K562 (cell line): ENCODE data around the gene IFI27L1. TPM values are rescaled to one million over a fixed set of nuclear protein-coding genes. Genes with fewer than 3 reads are reported as not detected.
A peak's percentile ranks its signal among the peaks of the same experiment; 100 is the strongest.

Source experiments
- ATAC-seq: fragments of 200-7000 bp; cut with Tn5 transposase; 3 replicates; pipeline ENCODE4 v1.9.1; 2020; ENCODE audit warnings: moderate library complexity
- BruUV-seq: library from RNA; stranded (reverse); fragments of 400-500 nt; replicated peaks from 2 replicates; lab custom pipeline; 2021; lab: Mats Ljungman, UMichigan
- CTCF ChIA-PET: fragments of 300-600 bp; formaldehyde crosslinking; extraction: SDS; loops from one replicate; lab custom pipeline; 2021; ENCODE audit warnings: low intra/inter-chr PET ratio; lab: Yijun Ruan, JAX
- POLR2A ChIA-PET: fragments of 300-600, 350-650 bp; sonication (Branson Sonifier 250); formaldehyde crosslinking; extraction: SDS; loops from one replicate; lab custom pipeline; 2021; ENCODE audit warnings: antibody characterized with exemption, inconsistent platforms; lab: Yijun Ruan, JAX
- DNase-seq, 4 experiments: peaks; one replicate each; pipeline versions ENCODE4 v3.0.0 to v3.0.0-alpha.2; 2011 to 2018; ENCODE audit warnings: low spot score in 3 of 4, mixed read lengths in 3 of 4; ENCODE audit errors: extremely low read depth in 1 of 4
- FAIRE-seq: peaks from 2 replicates; lab custom pipeline; 2011; peaks lifted over from hg19 to GRCh38; lab: Jason Lieb, UNC
- H2AFZ ChIP-seq: 2 replicates; pipeline ENCODE4 v1.6.0; 2011; ENCODE audit warnings: low read depth, low read length, control low read depth, inconsistent platforms
- H3K27ac ChIP-seq: fragments of 200-600 bp; 3 replicates; pipeline ENCODE4 v1.8.0; 2011; ENCODE audit warnings: low read depth, mild to moderate bottlenecking, control low read depth, inconsistent platforms, low read length, moderate library complexity, mixed read lengths; ENCODE audit errors: extremely low read depth
- H3K27me3 ChIP-seq, 2 experiments: fragments of 300-600 bp in 1 of 2; 2 replicates in 1 of 2; 3 replicates in 1 of 2; pipeline versions ENCODE4 v1.6.0 to v1.8.0; 2011; ENCODE audit warnings: inconsistent platforms in 2 of 2, low read length in 2 of 2, mild to moderate bottlenecking in 1 of 2, mixed read lengths in 1 of 2, moderate library complexity in 1 of 2; ENCODE audit not compliant: control insufficient read depth in 2 of 2, insufficient read depth in 2 of 2
- H3K36me3 ChIP-seq: fragments of 300-600 bp; 3 replicates; pipeline ENCODE4 v1.8.0; 2011; ENCODE audit warnings: mild to moderate bottlenecking, low read length, inconsistent platforms; ENCODE audit not compliant: control insufficient read depth, insufficient read depth
- H3K4me1 ChIP-seq, 2 experiments: fragments of 200-600 bp in 1 of 2; replicated peaks in 1 of 2; 2 replicates in 1 of 2; 3 replicates in 1 of 2; pipeline versions ENCODE4 v1.5.1 to v1.8.0; 2011; ENCODE audit warnings: inconsistent platforms in 2 of 2, low read length in 2 of 2, mild to moderate bottlenecking in 1 of 2, mixed read lengths in 1 of 2, moderate library complexity in 1 of 2; ENCODE audit not compliant: control insufficient read depth in 2 of 2, insufficient read depth in 2 of 2
- H3K4me2 ChIP-seq: 2 replicates; pipeline ENCODE4 v1.6.1; 2011; ENCODE audit warnings: low read length, control low read depth, inconsistent platforms, mixed read lengths; ENCODE audit not compliant: insufficient read depth
- H3K4me3 ChIP-seq: fragments of 200-600 bp; sonication (generic), shearing (Covaris generic); 2 replicates; pipeline ENCODE4 v1.5.1; 2016; ENCODE audit warnings: control low read depth, inconsistent platforms
- H3K79me2 ChIP-seq: fragments of 200-600 bp; 3 replicates; pipeline ENCODE4 v1.8.0; 2011; ENCODE audit warnings: low read length, inconsistent platforms; ENCODE audit not compliant: control insufficient read depth, insufficient read depth
- H3K9ac ChIP-seq, 2 experiments: 2 replicates each; pipeline versions ENCODE4 v1.6.0 to v1.6.1; 2011; ENCODE audit warnings: low read depth in 2 of 2, low read length in 2 of 2, control low read depth in 1 of 2, inconsistent platforms in 1 of 2, mild to moderate bottlenecking in 1 of 2, mixed read lengths in 1 of 2; ENCODE audit not compliant: insufficient read depth in 1 of 2
- H3K9me1 ChIP-seq: one replicate; pipeline ENCODE4 v1.6.0; 2011; ENCODE audit warnings: inconsistent platforms, mild to moderate bottlenecking, low read length, moderate library complexity; ENCODE audit not compliant: control insufficient read depth, insufficient read depth
- H3K9me3 ChIP-seq: replicated peaks from 2 replicates; pipeline ENCODE4 v1.5.1; 2011; ENCODE audit warnings: low read depth, low read length, inconsistent platforms; ENCODE audit not compliant: control insufficient read depth, insufficient read depth
- H4K20me1 ChIP-seq: replicated peaks from 2 replicates; pipeline ENCODE4 v1.6.1; 2011; ENCODE audit warnings: low read length, inconsistent platforms, mixed read lengths; ENCODE audit not compliant: control insufficient read depth, insufficient read depth
- DDX20 ChIP-seq: fragments of 450-650 bp; IDR thresholded peaks from 2 replicates; pipeline ENCODE4 v1.6.1; 2016; ENCODE audit warnings: missing genetic modification characterization, low read depth, mild to moderate bottlenecking, missing compliant biosample characterization, moderate library complexity
- NONO ChIP-seq, 2 experiments: fragments of 200-400 bp in 1 of 2; fragments of 450-650 bp in 1 of 2; formaldehyde crosslinking in 1 of 2; IDR thresholded peaks; 2 replicates each; pipeline ENCODE4 v1.6.1; 2017; ENCODE audit warnings: low read depth in 2 of 2, mild to moderate bottlenecking in 2 of 2, moderate library complexity in 2 of 2, low read length in 1 of 2
- POLR2H ChIP-seq: IDR thresholded peaks from 2 replicates; pipeline ENCODE4 v1.6.1; 2016; ENCODE audit warnings: missing genetic modification characterization, low read depth, mild to moderate bottlenecking, control low read depth, missing compliant biosample characterization, moderate library complexity
- PYGO2 ChIP-seq: fragments of 450-650 bp; IDR thresholded peaks from 2 replicates; pipeline ENCODE4 v1.6.1; 2016; ENCODE audit warnings: mild to moderate bottlenecking, missing genetic modification characterization, moderate library complexity, missing compliant biosample characterization
- RBFOX2 ChIP-seq: fragments of 200-400 bp; formaldehyde crosslinking; IDR thresholded peaks from 2 replicates; pipeline ENCODE4 v1.6.1; 2017; ENCODE audit warnings: low read depth, mild to moderate bottlenecking, low read length, moderate library complexity
- SMAD2 ChIP-seq: fragments of 150-350 bp; IDR thresholded peaks from 2 replicates; pipeline ENCODE4 v1.6.1; 2014; ENCODE audit warnings: low read depth, mild to moderate bottlenecking, low read length
- SOX6 ChIP-seq: fragments of 450-650 bp; IDR thresholded peaks from 2 replicates; pipeline ENCODE4 v1.6.1; 2014; ENCODE audit warnings: mild to moderate bottlenecking
- STAT6 ChIP-seq: sonication (generic); formaldehyde crosslinking; IDR thresholded peaks from 2 replicates; pipeline ENCODE4 v1.8.1; 2023; ENCODE audit warnings: mild to moderate bottlenecking, missing genetic modification reagents
- ZC3H8 ChIP-seq: fragments of 450-650 bp; IDR thresholded peaks from 2 replicates; pipeline ENCODE4 v1.6.1; 2017
- ZNF449 ChIP-seq: fragments of 250-450 bp; sonication (Bioruptor Pico); IDR thresholded peaks from 2 replicates; pipeline ENCODE4 v1.8.0; 2022; ENCODE audit warnings: moderate library complexity, mild to moderate bottlenecking, inconsistent platforms
- ZNF583 ChIP-seq: fragments of 250-450 bp; sonication (Bioruptor Pico); IDR thresholded peaks from 2 replicates; pipeline ENCODE4 v1.4.0; 2020
- WGBS: fragments of 100-300 bp; shearing (Covaris generic); methylation state at CpG from one replicate; pipeline ENCODE4 v1.1.6; 2016; ENCODE audit warnings: low coverage, mixed read lengths; ENCODE audit not compliant: insufficient coverage; ENCODE audit errors: missing lambda C conversion rate; 5-methylcytosine and 5-hydroxymethylcytosine counted together
- in situ Hi-C: fragments of 300-500 bp; cut with MboI; formaldehyde crosslinking; loops from 4 replicates; pipeline ENCODE4 v1.15.0; 2018; ENCODE audit warnings: inconsistent platforms, mixed read lengths
- intact Hi-C: fragments of 100-400 bp; cut with micrococcal nuclease; formaldehyde crosslinking; loops from 2 replicates; pipeline ENCODE4 v1.14.2; 2022
- polyA plus RNA-seq, 8 experiments: library from polyadenylated mRNA; depleted of rRNA in 4 of 8; stranded (reverse) in 5 of 8; unstranded in 3 of 8; fragments of >200 nt; fragmentation: Nextera tagmentation in 2 of 8; fragmentation: Illumina TruSeq in 1 of 8; extraction: Ambion mirVana in 2 of 8; extraction: Trizol in 1 of 8; gene quantifications; 2 replicates each; pipeline versions ENCODE4 v1.2.1 to v1.2.3, GENCODE V29; 2011 to 2014; ENCODE audit warnings: inconsistent platforms in 1 of 8, missing spikeins in 1 of 8
- total RNA-seq, 7 experiments: library from RNA; depleted of rRNA in 6 of 7; stranded (reverse); fragments of >200 nt in 6 of 7; fragmentation: Illumina TruSeq in 2 of 7; extraction: Trizol in 2 of 7; gene quantifications; 2 replicates each; pipeline versions ENCODE4 v1.2.1 to v1.2.3, GENCODE V29; 2011 to 2021; ENCODE audit warnings: low replicate concordance in 1 of 7
- TF ChIP-seq, protein P1 (sequence below), 2 experiments: fragments of 450-650 bp; conservative IDR thresholded peaks; 2 replicates each; pipeline ENCODE4 v1.6.1; 2017; ENCODE audit warnings: mild to moderate bottlenecking in 2 of 2, moderate library complexity in 2 of 2

Gene IFI27L1
- total and polyA plus RNA-seq, 9 of the 15 experiments (the other 6 are each of a cell fraction or from before 2014, with no cell fraction given) = 14.5 to 28.0 (median 23.8) TPM

DNA sequence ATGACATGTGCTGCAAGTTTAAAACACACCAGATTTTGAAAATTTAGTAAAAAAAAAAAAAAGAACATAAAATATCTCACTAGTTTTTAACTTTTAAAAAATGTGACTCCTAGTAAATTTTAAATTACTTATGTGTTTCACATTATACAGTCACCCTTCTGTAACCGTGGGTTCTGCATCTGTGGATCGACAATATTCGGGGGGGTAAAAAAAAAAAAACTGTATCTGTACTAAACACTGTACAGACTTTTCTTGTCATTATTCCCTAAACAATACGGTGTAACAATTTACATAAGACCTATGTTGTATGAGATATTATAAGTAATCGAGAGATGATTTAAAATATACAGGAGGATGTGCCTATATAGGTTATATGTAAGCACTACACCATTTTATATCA is 3.3 kb upstream of the IFI27L1 start:
- BruUV-seq = no TSS peak
- Histone ChIP-seq H3K27ac (no peak overlapping the region), H3K4me2 (peak overlapping the region; percentile 92), H4K20me1 (peaks cover 9% of the 10 kb centered on the region), H3K36me3 (peaks cover 34% of the 10 kb centered on the region), H3K27me3 (no peaks in the 10 kb centered on the region), H3K4me3 (peak overlapping the region; percentile 88; the same call in 1 of the 2 replicates), H3K79me2 (peaks cover 98% of the 10 kb centered on the region), H3K9me1 (no peaks in the 10 kb centered on the region), H3K4me1 (peaks cover 8 to 15% of the 10 kb centered on the region in 2 experiments; a peak in 4 of 5 replicates), H2AFZ (no peak overlapping the region), H3K9me3 (no peaks in the 10 kb centered on the region; the same call in 1 of the 2 replicates), H3K9ac (no peak overlapping the region; a peak in 1 of 4 replicates)
- TF ChIP-seq SMAD2 (no peak), RBFOX2 (peak; percentile 20; the same call in 1 of the 2 replicates), ZNF583 (no peak), STAT6 (CRISPR knock-in tag) (no peak), SOX6 (no peak), ZC3H8 (no peak), DDX20 (tag) (no peak), ZNF449 (CRISPR knock-in tag) (no peak), NONO (IDR thresholded peaks at IDR 0.05; ENCODE audit: low read depth in 2 of 2, low read length in 1 of 2) (no peak), POLR2H (0 out of 2 replicates have a peak, but pooled peaks have one; percentile 5), PYGO2 (tag) (no peak)
- TF ChIP-seq, protein P1, sequence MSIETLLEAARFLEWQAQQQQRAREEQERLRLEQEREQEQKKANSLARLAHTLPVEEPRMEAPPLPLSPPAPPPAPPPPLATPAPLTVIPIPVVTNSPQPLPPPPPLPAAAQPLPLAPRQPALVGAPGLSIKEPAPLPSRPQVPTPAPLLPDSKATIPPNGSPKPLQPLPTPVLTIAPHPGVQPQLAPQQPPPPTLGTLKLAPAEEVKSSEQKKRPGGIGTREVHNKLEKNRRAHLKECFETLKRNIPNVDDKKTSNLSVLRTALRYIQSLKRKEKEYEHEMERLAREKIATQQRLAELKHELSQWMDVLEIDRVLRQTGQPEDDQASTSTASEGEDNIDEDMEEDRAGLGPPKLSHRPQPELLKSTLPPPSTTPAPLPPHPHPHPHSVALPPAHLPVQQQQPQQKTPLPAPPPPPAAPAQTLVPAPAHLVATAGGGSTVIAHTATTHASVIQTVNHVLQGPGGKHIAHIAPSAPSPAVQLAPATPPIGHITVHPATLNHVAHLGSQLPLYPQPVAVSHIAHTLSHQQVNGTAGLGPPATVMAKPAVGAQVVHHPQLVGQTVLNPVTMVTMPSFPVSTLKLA (conservative IDR thresholded peaks at IDR 0.05) = 0 out of 4 replicates have a peak, but pooled peaks of 1 of the 2 experiments have one; percentile 5
- POLR2A ChIA-PET = no interaction called here
- CTCF ChIA-PET = no interaction called here
- intact Hi-C loops (no loop called here), in situ Hi-C loops (no loop called here)
- no peak for FAIRE-seq
- 48% methylated on average over 5 of the region's 5 CpGs for WGBS
- ATAC-seq = no peak
- no peak for DNase-seq
